GM12878 (cell line): ENCODE results near the gene RSRC1.

Experiments
- ASH2L ChIP-seq: fragments of 300-600, 200-600 bp; sonication (generic); IDR thresholded peaks from 2 replicates; pipeline ENCODE4 v1.6.1; 2017; ENCODE audit warnings: low read depth, mild to moderate bottlenecking, borderline replicate concordance
- EED ChIP-seq: sonication (generic); IDR thresholded peaks from 2 replicates; pipeline ENCODE4 v1.6.1; 2016; ENCODE audit warnings: antibody characterized with exemption, low read depth
- JUNB ChIP-seq: IDR thresholded peaks from 2 replicates; pipeline ENCODE4 v1.6.1; 2016; ENCODE audit warnings: antibody characterized with exemption, mild to moderate bottlenecking
- KDM1A ChIP-seq: fragments of 200-600 bp; sonication (generic); IDR thresholded peaks from 2 replicates; pipeline ENCODE4 v1.6.1; 2016; ENCODE audit warnings: borderline replicate concordance
- MEF2B ChIP-seq: fragments of 450-650 bp; IDR thresholded peaks from 2 replicates; pipeline ENCODE4 v1.6.1; 2018; ENCODE audit warnings: mild to moderate bottlenecking, moderate library complexity; ENCODE audit not compliant: partially characterized antibody, poor library complexity, severe bottlenecking
- MYC ChIP-seq: IDR thresholded peaks from 2 replicates; pipeline ENCODE4 v1.6.1; 2011; ENCODE audit warnings: mild to moderate bottlenecking, low read length, moderate library complexity, inconsistent platforms; ENCODE audit not compliant: insufficient read depth, insufficient replicate concordance, insufficient read length, severe bottlenecking
- POLR2A ChIP-seq: IDR thresholded peaks from 2 replicates; pipeline ENCODE4 v1.6.1; 2011; ENCODE audit warnings: low read depth, mild to moderate bottlenecking, low read length
- POLR2AphosphoS5 ChIP-seq: IDR thresholded peaks from 2 replicates; pipeline ENCODE4 v1.6.1; 2011; ENCODE audit warnings: mild to moderate bottlenecking, low read length, inconsistent platforms
- YY1 ChIP-seq: IDR thresholded peaks from 2 replicates; pipeline ENCODE4 v1.6.1; 2011; ENCODE audit warnings: low read depth, mild to moderate bottlenecking, low read length

DNA sequence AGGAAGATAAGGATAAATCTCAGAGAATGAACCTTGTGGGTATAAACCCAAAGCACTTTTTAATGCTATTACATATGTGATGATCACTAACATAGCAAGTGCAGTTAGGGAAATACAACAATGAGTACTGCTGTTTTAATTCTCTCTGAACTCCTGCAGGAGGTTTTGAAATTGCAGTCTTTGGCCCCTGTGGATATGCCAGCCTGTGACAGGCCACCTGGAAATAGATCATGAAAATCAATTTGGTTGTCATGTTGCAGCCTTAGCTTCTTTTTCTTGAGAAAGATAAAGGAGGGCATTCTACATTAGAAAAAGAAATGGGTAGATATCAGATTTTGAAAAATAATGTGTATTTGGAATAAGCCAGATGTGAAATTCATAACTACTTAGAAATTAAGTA lies 103.6 kb downstream of the RSRC1 start:
- TF ChIP-seq POLR2A, result no peak
- TF ChIP-seq MYC, result no peak
- TF ChIP-seq POLR2AphosphoS5, result no peak
- TF ChIP-seq YY1, result no peak
- no peak for TF ChIP-seq ASH2L
- TF ChIP-seq JUNB, result no peak
- no peak for TF ChIP-seq EED
- no peak for TF ChIP-seq MEF2B
- no peak for TF ChIP-seq KDM1A
